GM06990 (cell line): ENCODE measurements around the gene TSPAN16.
A peak's percentile ranks its signal among the peaks of the same experiment; 100 is the strongest.
"Not testable (repeated sequence)": the region's sequence is repeated elsewhere in the genome, so short reads cannot be mapped to it uniquely, and the experiment has no call there.

Experiments
- DNase-seq: peaks from one replicate; pipeline ENCODE4 v3.0.0-alpha.2; 2011; ENCODE audit not compliant: insufficient read length; ENCODE audit errors: extremely low read depth
- H3K27me3 ChIP-seq: replicated peaks from 2 replicates; pipeline ENCODE4 v1.6.0; 2011; ENCODE audit warnings: low read length; ENCODE audit not compliant: control insufficient read depth, insufficient read depth
- H3K36me3 ChIP-seq: 2 replicates; pipeline ENCODE4 v1.5.1; 2011; ENCODE audit warnings: low read length; ENCODE audit not compliant: control insufficient read depth, insufficient read depth
- H3K4me3 ChIP-seq: replicated peaks from 2 replicates; pipeline ENCODE4 v1.5.1; 2011; ENCODE audit warnings: low read depth, mild to moderate bottlenecking, control low read depth, low read length
- TF ChIP-seq, protein P1 (sequence below): IDR thresholded peaks from 2 replicates; pipeline ENCODE4 v1.5.1; 2011; ENCODE audit warnings: low read length, control low read depth, mild to moderate bottlenecking, inconsistent platforms; ENCODE audit not compliant: insufficient read depth, poor library complexity, severe bottlenecking

The TSPAN16 gene

DNA sequence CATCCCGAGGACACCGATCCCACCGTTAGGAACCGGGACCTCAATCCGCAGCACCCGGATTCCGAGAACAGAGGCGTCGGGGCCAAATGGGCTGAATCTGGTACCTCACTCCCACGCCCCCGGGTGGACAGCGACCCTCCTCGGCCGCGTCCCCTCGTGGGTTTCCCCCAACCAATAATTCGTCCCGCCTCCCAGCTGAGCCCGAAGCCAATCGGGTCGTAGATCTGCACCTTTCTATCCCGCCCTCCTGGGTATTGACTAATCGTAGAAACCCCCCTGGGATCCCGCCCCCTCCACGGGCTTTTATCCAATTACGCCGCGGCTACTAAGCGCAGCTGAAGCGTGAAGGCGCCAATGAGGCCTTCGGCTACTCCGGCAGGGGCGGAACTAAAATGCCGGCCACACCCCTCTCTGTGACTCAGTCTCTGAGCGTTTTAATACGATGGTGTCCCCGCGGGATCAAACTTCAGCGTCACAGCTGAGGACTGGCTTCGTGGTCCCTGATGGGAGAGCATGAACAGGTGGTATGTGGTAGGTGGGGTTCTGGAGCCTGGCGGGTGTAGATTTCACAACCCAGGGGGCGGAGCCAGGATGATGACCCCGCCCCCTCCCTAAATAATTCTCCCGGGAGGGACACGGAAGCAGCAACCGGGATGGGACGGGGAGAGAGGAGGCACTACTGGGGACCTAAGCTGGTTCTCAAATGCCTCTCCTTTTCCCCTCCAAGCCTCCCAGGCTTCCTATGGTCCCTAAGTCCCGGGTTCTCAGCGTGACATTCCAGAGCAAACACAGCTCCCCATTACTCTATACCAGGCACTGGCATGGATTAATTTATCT lies 50.4 kb downstream of the TSPAN16 start, which contains the start of the genes CCDC159 and TMEM205:
CCDC159 (plus strand) TSS at position 416 of the 837 bp plus-strand sequence; CDS start at position 504, 88 bp downstream.
TMEM205 (minus strand) TSS at position 165 of the 837 bp plus-strand sequence. CDS start 649 bp downstream, outside the sequence.
- Histone ChIP-seq H3K4me3 (peak within 1 kb of the TSS; percentile 88), H3K27me3 (no peaks in the 10 kb centered on the region), H3K36me3 (peaks cover 3% of the 10 kb centered on the region)
- TF ChIP-seq, protein P1, sequence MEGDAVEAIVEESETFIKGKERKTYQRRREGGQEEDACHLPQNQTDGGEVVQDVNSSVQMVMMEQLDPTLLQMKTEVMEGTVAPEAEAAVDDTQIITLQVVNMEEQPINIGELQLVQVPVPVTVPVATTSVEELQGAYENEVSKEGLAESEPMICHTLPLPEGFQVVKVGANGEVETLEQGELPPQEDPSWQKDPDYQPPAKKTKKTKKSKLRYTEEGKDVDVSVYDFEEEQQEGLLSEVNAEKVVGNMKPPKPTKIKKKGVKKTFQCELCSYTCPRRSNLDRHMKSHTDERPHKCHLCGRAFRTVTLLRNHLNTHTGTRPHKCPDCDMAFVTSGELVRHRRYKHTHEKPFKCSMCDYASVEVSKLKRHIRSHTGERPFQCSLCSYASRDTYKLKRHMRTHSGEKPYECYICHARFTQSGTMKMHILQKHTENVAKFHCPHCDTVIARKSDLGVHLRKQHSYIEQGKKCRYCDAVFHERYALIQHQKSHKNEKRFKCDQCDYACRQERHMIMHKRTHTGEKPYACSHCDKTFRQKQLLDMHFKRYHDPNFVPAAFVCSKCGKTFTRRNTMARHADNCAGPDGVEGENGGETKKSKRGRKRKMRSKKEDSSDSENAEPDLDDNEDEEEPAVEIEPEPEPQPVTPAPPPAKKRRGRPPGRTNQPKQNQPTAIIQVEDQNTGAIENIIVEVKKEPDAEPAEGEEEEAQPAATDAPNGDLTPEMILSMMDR, result peak; percentile 33
- DNase-seq, result peak; percentile 92

DNA sequence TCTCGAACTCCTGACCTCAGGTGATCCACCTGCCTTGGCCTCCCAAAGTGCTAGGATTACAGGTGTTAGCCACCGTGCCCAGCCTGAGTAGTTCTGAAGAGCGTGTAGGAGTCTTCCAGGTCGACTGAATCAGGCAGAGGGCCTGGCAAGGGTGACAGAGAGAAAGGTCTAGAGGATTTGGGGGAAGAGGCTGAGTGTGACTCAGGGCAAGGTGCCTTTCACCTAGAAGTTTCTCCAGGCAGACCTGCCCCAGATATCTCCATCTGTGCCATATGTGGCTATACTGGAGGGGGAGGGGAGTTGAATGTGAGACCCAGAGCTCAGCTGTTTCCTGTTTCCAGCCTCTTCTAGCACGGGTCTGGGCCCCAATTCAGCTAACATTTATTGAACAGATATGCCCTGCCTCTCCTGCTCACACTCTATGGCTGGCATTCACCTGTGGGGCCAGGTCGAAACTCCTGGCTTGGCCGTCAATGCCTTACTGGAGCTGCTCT lies 51.6 kb downstream of the TSPAN16 start:
- DNase-seq, result no peak
- TF ChIP-seq, protein P1, result no peak
- Histone ChIP-seq H3K36me3 (peaks cover 1% of the 10 kb centered on the region; the same call in 1 of the 2 replicates), H3K4me3 (no peak overlapping the region), H3K27me3 (no peaks in the 10 kb centered on the region)

DNA sequence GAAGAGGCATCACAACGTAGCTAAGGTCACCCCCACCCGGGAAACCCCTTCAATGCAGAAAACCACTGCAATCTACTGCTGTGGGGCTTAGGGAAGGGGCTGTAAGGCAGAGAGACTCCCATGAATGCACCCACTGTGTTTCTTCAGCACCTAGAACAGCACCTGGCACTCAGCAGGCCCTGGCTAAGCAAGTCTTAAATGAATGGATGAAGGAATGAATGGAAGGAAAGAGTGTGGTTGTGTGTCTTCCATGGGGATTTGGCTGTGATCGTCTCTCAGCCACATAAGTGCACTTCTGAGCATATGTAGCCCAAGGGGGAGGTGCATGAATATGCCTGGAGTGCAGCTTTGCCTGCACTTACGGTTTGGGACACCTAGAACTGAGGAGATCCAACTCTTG lies 53.2 kb downstream of the TSPAN16 start:
- Histone ChIP-seq H3K4me3 (no peak overlapping the region), H3K27me3 (no peaks in the 10 kb centered on the region), H3K36me3 (no peaks in the 10 kb centered on the region)
- no peak for DNase-seq
- TF ChIP-seq, protein P1, result no peak

DNA sequence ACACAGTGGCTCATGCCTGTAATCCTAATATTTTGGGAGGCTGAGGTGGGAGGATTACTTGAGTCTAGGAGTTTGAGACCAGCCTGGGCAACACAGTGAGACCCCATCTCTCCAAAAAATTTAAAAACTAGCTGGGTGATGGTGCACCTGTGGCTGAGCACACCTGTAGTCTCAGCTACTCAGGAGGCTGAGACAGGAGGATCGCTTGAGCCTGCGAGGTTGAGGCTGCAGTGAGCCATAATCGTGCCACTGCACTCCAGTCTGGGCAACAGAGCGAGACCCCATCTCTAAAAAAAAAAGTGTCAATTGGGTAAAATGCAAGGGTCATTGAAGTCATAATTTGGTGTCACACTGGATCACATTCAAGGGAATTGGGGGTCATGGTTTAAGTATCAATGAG lies 58.1 kb downstream of the TSPAN16 start:
- not testable (repeated sequence) for DNase-seq, H3K4me3 ChIP-seq, H3K27me3 ChIP-seq

DNA sequence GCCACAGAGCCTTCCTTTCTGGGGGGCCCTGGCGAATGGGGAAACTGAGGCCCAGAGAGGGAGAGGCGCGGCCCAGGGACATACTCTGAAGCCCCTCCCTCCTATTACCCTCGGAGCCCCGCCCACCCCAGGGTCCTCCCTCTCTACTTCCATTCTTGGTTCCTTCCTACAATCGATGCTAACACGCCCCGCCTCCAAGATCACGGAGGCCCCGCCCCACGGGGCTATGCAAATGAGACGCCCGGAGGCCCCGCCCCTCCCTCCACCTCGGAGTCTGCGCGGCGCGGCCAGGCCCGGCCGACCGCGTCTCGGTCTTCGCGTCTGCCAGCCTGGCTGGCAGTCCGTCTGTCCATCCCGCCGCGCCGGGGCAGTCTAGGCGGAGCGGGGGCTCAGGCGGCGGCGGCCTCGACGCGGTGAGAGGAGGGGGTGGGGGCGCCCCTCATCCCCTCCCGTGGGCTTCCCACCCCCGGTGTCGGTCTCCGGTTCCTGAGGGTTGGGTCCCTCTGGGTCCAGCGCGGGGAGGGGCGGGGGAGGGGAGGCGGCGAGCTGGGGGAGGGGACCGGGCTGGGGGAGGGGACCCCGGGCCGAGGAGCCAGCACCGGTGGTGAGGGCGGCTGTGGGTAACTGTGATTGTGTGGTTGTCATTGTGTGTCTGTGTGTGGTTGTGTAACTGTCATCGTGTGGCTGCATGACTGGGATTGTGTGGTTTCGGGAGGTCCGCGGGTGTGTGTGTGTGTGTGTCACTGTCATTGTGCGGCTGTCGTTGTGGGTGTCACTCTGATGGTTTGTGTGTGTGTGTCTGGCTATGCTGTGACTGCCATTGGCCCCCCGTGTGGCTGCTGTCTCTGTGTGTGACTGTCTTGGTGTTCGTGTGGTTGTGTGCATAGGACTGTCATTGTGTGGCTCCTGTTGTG lies 59.5 kb downstream of the TSPAN16 start, which contains the start of gene PLPPR2:
PLPPR2 (plus strand) TSS at position 273 of the 914 bp plus-strand sequence. CDS start 2,242 bp downstream, outside the sequence.
- Histone ChIP-seq H3K4me3 (peak within 1 kb of the TSS; percentile 42), H3K36me3 (no peaks in the 10 kb centered on the region), H3K27me3 (no peaks in the 10 kb centered on the region; the same call in 1 of the 2 replicates)
- TF ChIP-seq, protein P1, result no peak
- DNase-seq, result peak; percentile 84

More for the DNA sequence above, 58.1 kb downstream of the TSPAN16 start:
- not testable (repeated sequence) for H3K36me3 ChIP-seq

GRCh38 chr19:11356074-11356397 lies 60.1 kb downstream of the TSPAN16 start:
- Histone ChIP-seq H3K36me3 (no peaks in the 10 kb centered on the region), H3K27me3 (no peaks in the 10 kb centered on the region; the same call in 1 of the 2 replicates), H3K4me3 (no peak overlapping the region)
- DNase-seq, result no peak
- TF ChIP-seq, protein P1, result no peak
